ENCODE measurements around the gene ERC1.

Gene ERC1

DNA sequence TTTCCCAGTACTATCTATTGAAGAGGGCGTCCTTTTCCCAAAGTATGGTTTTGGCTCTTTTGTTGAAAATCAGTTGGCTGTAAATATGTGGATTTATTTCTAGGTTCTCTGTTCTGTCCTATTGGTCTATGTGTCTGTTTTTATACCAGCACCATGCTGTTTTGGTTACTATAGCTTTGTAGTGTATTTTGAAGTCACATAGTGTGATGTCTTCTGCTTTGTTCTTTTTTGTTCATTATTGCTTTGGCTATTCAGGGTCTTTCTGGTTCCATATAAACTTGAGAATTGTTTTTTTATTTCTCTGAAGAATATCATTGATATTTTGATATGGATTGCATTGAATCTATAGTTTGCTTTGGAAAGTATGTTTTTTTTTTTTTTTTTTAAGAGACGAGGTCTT, 67.4 kb downstream of the ERC1 start:
- H3K9me2 ChIP-seq (replicated peaks; ENCODE audit: control insufficient read depth, low read length): no peaks in the 10 kb centered on the region
- H3K4me2 ChIP-seq (ENCODE audit: low read length): no peak overlapping the region
- no peak for TF ChIP-seq EZH2phosphoT487 (IDR thresholded peaks at IDR 0.05; ENCODE audit: borderline replicate concordance, low read length)
- TF ChIP-seq, protein P1, sequence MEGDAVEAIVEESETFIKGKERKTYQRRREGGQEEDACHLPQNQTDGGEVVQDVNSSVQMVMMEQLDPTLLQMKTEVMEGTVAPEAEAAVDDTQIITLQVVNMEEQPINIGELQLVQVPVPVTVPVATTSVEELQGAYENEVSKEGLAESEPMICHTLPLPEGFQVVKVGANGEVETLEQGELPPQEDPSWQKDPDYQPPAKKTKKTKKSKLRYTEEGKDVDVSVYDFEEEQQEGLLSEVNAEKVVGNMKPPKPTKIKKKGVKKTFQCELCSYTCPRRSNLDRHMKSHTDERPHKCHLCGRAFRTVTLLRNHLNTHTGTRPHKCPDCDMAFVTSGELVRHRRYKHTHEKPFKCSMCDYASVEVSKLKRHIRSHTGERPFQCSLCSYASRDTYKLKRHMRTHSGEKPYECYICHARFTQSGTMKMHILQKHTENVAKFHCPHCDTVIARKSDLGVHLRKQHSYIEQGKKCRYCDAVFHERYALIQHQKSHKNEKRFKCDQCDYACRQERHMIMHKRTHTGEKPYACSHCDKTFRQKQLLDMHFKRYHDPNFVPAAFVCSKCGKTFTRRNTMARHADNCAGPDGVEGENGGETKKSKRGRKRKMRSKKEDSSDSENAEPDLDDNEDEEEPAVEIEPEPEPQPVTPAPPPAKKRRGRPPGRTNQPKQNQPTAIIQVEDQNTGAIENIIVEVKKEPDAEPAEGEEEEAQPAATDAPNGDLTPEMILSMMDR (IDR thresholded peaks at IDR 0.05; ENCODE audit: low read depth, low read length, poor library complexity, severe bottlenecking): no peak
- H3K27me3 ChIP-seq (ENCODE audit: control insufficient read depth, low read length): no peaks in the 10 kb centered on the region
- peaks cover 49% of the 10 kb centered on the region for H3K79me2 ChIP-seq (ENCODE audit: control insufficient read depth, low read length)
- H3F3A ChIP-seq (ENCODE audit: control insufficient read depth, insufficient read depth): no peaks in the 10 kb centered on the region
- no peak overlapping the region for H3K4me3 ChIP-seq (ENCODE audit: low read length)
- H3K4me1 ChIP-seq (ENCODE audit: control insufficient read depth, low read length): no peaks in the 10 kb centered on the region
- peaks cover 19% of the 10 kb centered on the region for H3K9me3 ChIP-seq (ENCODE audit: control insufficient read depth, insufficient read depth, low read length)
- no peaks in the 10 kb centered on the region for H4K20me1 ChIP-seq (ENCODE audit: control insufficient read depth, insufficient read depth, low read depth, low read length)
- no peak overlapping the region for H3K27ac ChIP-seq (ENCODE audit: low read depth, low read length)
- no peaks in the 10 kb centered on the region for H3K36me3 ChIP-seq (ENCODE audit: control insufficient read depth, low read length)

DNA sequence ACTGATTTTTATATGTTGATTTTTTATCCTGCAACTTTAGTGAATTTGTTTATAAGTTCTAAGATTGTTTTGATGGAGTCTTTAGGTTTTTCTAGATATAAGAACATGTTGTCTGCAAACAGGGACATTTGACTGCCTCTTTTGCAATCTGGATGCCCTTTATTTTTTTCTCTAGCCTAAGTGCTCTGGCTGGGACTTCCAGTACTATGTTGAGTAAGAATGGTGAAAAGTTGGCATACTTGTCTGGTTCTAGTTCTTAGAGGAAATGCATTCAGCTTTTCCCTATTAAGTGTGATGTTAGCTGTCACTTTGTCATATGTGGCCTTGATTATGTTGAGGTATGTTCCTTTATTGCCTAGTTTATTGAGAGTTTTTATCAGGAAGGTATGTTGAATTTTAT, 68.1 kb downstream of the ERC1 start:
- Histone ChIP-seq H3K79me2 (ENCODE audit: control insufficient read depth, low read length) (peaks cover 56% of the 10 kb centered on the region), H3K9me3 (ENCODE audit: control insufficient read depth, insufficient read depth, low read length) (peaks cover 25% of the 10 kb centered on the region), H3K27ac (ENCODE audit: low read depth, low read length) (no peak overlapping the region), H4K20me1 (ENCODE audit: control insufficient read depth, insufficient read depth, low read depth, low read length) (no peaks in the 10 kb centered on the region), H3K27me3 (ENCODE audit: control insufficient read depth, low read length) (no peaks in the 10 kb centered on the region), H3F3A (ENCODE audit: control insufficient read depth, insufficient read depth) (no peaks in the 10 kb centered on the region), H3K36me3 (ENCODE audit: control insufficient read depth, low read length) (no peaks in the 10 kb centered on the region), H3K4me1 (ENCODE audit: control insufficient read depth, low read length) (no peaks in the 10 kb centered on the region), H3K9me2 (replicated peaks; ENCODE audit: control insufficient read depth, low read length) (no peaks in the 10 kb centered on the region), H3K4me2 (ENCODE audit: low read length) (no peak overlapping the region), H3K4me3 (ENCODE audit: low read length) (no peak overlapping the region)
- TF ChIP-seq EZH2phosphoT487 (IDR thresholded peaks at IDR 0.05; ENCODE audit: borderline replicate concordance, low read length): no peak
- TF ChIP-seq, protein P1 (IDR thresholded peaks at IDR 0.05; ENCODE audit: low read depth, low read length, poor library complexity, severe bottlenecking): no peak

DNA sequence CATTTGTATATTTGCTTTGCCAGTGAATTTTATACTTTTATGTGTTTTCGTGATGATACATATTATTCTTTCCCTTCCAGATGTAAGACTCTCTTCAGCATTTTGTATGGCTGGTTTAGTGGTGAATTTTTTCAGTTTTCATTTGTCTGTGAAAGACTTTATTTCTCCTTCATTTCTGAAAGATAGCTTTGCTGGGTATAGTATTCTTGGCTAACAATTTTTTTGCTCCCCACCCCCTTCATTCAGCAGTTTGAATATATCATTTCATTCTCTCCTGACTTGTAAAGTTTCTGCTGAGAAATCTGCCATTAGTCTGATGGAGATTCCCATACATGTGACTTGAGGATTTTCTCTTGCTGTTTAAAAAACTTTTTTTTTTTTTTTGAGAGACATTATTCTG, 72.8 kb downstream of the ERC1 start:
- no peak for TF ChIP-seq EZH2phosphoT487 (IDR thresholded peaks at IDR 0.05; ENCODE audit: borderline replicate concordance, low read length)
- TF ChIP-seq, protein P1 (IDR thresholded peaks at IDR 0.05; ENCODE audit: low read depth, low read length, poor library complexity, severe bottlenecking): no peak
- H3K79me2 ChIP-seq (ENCODE audit: control insufficient read depth, low read length): peaks cover 52% of the 10 kb centered on the region
- H3F3A ChIP-seq (ENCODE audit: control insufficient read depth, insufficient read depth): no peaks in the 10 kb centered on the region
- no peak overlapping the region for H3K27ac ChIP-seq (ENCODE audit: low read depth, low read length)
- H3K27me3 ChIP-seq (ENCODE audit: control insufficient read depth, low read length): no peaks in the 10 kb centered on the region
- peaks cover 5% of the 10 kb centered on the region; the same call in 1 of the 2 replicates for H4K20me1 ChIP-seq (ENCODE audit: control insufficient read depth, insufficient read depth, low read depth, low read length)
- no peak overlapping the region for H3K4me2 ChIP-seq (ENCODE audit: low read length)
- no peak overlapping the region for H3K4me3 ChIP-seq (ENCODE audit: low read length)
- H3K9me2 ChIP-seq (replicated peaks; ENCODE audit: control insufficient read depth, low read length): no peaks in the 10 kb centered on the region
- peaks cover 19% of the 10 kb centered on the region for H3K9me3 ChIP-seq (ENCODE audit: control insufficient read depth, insufficient read depth, low read length)
- no peaks in the 10 kb centered on the region for H3K36me3 ChIP-seq (ENCODE audit: control insufficient read depth, low read length)
- no peaks in the 10 kb centered on the region for H3K4me1 ChIP-seq (ENCODE audit: control insufficient read depth, low read length)

Data from DOHH2 (cell line).